GM21423 (cell line): Measurements from ENCODE around the gene PPM1H.
A peak's percentile ranks its signal among the peaks of the same experiment; 100 is the strongest.

Experiments used
- ATAC-seq: cut with Tn5 transposase; IDR thresholded peaks from one replicate; pipeline ENCODE4 v1.9.1; 2021; ENCODE audit warnings: mild to moderate bottlenecking, moderate library complexity; ENCODE audit not compliant: unreplicated experiment

Gene PPM1H

DNA sequence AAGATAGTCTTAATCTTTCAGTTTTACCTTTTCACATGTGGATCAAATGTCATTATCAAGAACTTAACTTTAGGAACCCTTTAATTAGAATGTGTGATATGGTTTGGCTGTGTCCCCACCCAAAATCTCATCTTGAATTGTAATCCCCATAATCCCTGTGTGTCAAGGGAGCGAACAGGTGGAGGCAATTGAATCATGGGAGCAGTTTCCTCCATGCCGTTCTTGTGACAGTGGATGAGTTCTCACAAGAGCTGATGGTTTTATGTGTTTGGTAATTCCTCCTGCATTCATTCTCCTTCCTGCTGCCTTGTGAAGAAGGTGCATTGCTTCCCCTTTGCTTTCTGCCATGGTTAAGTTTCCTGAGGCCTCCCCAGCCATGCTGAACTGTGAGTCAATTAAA is 307.8 kb downstream of the PPM1H start:
- ATAC-seq = no peak

DNA sequence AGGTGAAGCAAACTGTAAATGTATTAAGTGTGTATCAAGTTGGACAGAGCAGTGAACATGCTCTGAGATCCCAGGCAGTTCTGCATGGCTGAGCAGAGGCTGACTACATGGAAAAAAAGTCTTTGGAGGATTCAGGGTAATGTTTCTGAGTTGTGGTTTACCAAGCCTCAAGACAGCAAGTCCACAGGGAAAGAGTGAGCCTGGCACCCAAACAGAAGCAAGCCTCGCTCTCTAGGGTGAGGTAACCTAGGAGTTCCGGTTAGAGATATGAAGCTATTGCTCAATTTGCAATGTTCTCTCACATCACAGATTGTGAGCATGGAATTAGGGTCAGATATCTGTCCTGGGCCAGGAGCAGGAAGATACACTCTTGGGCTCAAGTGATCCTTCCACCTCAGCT is 309.7 kb downstream of the PPM1H start:
- no peak for ATAC-seq

DNA sequence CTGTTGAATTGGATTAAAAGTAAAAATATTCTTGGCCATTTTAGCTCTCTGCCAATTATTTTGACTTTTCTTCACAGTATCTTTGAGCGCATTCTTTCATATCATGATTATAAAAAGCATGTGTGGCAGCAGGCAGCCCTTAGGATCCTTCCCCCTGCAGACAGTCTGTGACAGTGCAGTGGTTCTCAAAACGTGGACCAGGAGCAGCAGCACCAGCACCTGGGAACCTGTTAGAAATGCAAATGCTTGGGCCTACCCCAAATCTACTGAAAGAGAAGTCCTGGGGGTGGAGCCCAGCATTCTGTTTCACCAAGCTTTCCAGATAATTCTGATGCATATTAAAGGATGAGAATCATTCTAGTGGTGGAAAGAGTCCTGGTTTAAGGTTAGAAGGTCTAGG is 312.8 kb downstream of the PPM1H start:
- no peak for ATAC-seq

DNA sequence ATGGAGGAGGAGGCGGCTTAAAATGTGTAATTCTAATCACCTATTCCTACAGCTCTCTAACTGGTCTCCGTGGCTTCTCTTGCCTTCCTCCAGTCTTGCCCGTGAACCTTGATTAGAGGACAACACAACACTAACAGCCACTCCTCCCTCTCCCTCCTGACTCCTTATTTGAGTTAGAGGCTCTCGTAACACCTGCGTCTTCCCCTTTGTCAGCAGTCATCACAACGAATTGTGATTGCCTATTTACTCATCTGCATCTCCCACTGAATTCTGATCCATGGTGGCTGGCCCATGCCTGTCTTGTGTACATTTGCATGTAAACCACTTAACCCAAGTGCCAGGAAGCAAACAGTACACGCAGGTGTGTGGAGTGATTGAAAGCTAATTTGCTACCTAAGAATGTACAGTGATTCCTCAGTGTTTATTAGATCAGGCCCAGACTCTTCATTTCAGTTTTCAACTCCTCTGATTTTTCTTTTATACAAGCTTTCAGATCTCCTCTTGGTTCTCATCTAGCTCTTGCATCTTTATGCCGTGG is 313.8 kb downstream of the PPM1H start:
- ATAC-seq = no peak

DNA sequence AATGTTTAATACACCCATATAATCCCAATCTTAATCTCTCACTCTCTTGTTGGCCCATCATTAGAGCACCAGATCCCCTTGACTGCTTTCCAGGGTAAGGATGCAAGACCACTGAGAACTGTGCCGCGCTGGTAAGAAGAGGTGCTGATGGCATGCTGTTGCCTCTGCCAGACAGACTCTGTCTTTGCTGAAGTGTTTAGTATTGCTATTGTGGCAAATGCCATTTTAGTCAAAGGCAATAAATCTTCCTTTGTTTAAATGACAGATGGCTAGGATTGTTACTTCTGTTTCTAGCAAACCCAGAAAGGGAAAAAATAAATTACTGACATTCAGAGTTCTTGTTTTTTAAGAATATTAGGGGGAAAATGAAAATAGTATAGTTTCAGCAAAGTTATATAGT is 316.0 kb downstream of the PPM1H start:
- no peak for ATAC-seq

DNA sequence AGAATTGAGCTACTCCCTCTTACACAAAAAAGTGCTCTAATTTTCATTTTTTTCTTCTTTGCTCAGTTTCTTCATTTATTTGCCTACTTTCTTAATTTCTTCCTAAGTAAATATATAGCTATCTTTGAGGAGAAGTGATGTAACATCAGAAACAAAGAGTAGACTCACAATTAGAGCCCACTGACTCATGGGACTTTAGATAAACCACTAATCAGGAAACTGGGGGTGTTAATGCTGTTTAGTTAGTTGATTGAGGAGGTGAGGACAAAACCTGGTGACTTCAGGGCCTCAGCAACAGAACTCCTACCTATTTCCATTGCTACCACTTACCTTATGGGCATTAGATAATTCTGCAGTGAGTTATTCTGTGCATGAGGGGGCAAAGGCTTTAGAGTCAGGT is 316.6 kb downstream of the PPM1H start:
- ATAC-seq = no peak

DNA sequence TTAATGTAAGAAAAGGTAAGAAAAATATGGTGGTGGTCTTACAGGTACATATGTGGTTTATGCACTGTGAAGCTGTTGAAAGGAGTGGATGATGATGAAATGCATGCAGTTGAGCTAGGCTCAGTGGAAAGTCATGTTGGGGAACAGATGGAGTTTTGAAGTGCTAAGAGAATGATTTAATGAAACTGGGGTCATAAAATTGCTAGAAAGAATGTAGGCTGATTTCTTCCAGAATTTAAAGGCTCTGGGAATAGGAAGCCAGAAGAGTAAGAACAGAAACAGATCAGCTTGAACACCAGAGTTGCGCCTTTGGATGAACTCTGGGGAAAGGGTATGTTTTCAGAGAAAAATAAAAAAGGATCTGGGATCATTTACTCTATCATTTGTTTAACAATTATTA is 321.9 kb downstream of the PPM1H start:
- no peak for ATAC-seq

DNA sequence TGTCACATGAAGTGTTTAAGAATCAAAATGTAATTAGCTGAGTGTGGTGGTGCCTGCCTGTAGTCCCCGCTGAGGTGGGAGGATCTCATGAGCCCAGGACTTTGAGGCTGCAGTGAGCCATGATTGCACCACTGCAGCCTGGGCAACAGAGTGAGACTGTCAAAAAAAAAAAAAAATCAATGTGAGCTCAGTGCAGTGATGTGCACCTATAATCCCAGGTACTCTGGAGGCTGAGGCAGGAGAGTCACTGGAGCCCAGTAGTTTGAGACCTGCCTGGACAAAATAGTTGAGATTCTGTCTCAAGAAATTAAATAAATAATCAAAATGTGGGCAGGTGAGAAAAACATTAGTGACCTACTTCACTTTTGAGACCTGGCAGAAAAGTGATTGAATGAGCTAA is 328.3 kb downstream of the PPM1H start:
- no peak for ATAC-seq

DNA sequence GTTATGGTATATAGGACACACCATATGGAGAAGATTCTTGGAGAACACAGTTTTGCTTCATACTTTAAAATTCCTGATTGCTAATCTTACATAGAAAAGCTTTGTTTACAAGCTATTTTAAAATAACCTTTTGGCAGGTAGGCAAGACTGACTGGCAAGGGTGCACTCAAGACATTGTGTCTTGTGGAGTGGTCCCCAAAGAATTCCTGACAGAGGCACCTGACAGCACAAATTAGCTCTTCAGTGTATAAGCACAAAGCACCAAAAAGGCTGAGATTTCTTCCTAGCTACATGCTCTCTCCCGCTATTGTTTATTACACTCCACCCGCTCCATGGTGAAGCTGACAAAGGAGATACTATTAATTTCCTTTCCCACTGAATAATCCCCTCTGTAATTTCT is 329.0 kb downstream of the PPM1H start:
- ATAC-seq = no peak

DNA sequence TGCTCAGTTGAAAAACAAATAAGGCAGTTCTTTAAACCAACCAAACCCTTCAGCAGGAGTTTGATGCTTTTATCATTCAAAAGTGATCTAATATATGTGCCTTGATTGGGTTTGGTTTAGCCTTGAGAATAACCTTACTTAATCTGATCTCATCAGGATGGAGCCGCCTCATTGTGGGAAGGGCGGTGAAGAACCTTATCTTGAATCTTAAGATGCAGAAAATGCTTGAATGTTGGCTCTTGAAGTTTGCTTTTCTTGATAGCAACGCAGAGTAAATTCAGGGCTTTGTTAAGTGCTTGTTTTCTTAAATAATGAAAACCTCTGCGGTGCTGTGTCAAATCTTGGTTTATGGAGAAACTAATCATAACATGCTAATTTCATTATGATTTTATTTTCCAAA is 330.1 kb downstream of the PPM1H start:
- no peak for ATAC-seq

DNA sequence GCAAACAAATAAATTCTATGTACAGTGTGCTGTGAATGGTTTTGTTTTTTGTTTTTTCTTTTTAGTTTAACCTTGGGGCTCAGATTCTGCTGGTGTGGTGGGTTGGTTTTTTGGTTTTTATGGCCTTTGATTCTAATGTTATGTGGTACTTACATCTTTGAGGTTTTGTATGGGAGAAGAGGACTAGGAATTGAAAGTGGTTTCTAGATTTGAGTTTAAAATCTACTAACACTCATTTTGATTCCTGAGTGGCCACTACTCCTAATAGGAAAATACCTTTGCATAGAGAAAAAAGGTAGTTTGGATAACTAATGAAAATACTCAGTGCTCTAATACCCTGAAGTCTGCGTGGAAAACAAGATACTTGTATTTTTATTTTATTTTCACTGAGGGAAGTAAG is 330.6 kb downstream of the PPM1H start:
- no peak for ATAC-seq

DNA sequence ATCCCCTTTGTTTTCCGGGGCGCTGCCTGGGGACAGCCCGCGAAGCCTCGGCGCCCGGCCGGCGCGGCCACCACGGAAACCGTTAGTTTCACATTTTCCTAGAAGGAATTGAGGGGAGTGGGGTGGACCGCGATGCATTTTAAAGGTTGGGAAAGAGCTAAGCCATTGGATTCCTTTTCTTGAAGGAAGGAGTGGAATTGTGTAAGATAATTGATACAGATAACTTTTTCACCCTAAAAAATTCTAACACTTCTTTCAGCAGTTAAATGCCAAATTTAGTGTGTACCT is 331.2 kb downstream of the PPM1H start:
- no peak for ATAC-seq

DNA sequence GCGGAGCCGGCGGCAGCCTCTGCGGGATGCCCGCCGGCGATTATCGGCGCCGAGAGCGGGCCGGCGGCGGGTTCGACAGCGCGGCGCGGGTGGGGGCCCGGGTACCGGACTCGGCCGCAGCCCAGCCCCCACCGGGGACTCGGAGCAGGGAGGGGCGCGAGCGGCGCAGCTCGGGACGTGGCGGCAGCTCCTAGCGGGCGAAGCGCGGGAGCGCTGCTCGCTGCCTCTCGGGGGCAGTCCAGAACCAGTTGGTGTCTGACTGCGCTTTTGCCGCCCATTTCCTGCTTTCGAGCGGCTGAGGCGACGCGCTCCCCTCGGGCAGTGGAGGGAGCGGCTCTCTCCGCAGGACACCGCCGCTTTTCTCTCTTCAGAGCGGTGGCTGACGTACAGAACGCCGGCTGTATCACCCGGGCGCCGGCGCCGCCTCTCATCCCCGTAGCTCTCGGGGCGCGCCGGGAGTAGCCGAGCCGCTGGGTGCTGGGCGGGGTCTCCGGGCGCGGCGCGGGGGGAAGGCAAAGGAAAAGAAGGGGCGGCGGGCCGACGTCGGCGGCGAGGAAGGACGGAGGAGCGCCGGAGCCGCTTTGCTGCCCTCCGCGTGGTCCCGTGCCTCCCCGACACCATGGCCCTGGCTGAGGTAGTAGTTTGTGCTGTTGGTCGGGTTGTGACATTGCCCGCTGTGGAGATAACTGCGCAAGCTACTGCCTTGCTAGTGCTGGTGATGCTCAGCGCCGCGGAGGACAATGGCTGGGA is 331.7 kb downstream of the PPM1H start:
- ATAC-seq = peak; percentile 62

DNA sequence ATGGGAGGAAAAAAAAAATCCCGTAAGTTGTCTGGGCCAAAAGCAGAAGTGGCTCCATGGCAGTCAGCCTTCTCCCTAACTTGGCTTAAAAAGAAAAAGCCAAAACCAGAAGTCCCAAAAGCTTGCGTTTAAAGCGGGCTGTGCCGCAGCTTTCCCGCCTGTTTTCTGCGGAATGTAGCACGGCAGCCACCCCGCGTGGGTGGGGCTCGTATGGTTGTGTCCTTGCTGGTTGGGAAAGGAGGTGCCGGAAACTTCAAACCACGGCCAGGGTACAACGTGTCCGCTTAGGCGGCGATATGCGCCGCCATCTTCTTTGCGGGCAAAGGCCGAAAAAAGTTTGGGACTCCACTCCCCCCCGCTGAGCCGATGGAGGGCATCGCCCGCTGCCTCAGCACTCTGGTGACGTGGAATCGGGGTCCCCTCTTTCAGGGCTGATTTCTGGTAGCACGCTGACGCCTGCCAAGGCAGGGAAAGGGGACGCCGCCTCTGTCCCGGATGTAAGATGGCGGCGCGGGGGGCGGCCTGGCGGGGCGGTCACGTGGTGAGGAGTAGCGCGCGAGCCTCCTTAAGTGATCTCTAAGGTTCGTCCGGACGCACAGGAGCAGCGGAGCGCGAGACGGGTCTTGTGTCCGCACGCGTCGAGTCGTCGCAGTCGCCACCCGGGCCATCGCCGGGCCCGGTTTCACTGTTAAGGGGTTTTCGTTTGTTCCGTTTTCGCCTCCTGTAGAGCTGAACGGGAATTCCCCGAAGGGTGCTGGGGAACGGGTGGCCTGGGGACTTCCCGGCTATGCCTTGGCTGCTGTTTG is 332.5 kb downstream of the PPM1H start:
- peak; percentile 66 for ATAC-seq

DNA sequence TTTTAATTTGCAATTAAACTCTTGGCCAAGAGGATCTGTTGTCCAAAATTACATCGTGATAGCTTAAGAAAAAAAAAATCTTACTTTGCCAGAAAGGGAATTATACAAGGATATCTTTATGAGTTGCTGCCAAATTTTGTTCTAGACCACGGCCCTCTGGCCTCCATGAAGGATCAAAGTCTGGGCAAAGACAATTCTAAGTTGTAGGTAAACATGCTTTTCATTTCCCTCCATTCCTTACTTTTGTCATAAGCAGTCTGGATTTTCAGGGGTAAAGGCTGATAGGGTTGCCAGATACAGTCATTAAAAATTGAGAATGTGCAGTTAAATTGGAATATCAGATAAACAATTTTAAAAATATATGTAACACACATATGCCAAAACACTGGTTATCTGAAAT is 333.2 kb downstream of the PPM1H start:
- no peak for ATAC-seq

DNA sequence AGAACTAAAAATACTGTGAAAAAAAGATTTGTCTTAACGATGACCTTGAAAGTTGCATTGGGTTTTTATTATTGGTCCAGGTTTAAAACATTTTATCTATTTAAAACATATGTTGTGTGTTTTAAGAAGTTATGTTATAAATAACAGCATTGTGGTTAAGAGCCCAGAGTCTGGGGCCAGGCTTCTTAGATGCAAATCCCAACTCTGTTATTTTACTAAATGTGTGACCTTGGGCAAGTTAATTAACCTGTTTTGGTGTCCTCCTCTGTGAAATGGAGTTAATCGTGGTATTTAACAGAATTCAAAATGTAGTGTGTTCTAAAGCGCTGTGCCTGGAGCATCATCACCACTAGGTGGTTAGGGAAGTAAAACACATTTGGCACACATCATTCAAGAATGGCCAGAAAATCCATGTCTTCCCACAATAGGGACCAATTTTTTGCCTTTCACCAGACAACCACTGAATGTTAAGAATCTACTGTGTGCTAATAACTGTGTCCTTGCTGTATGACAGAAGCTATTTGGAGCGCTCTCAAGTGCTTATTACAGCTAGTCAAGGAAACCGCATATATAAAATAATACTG is 335.0 kb downstream of the PPM1H start:
- no peak for ATAC-seq

DNA sequence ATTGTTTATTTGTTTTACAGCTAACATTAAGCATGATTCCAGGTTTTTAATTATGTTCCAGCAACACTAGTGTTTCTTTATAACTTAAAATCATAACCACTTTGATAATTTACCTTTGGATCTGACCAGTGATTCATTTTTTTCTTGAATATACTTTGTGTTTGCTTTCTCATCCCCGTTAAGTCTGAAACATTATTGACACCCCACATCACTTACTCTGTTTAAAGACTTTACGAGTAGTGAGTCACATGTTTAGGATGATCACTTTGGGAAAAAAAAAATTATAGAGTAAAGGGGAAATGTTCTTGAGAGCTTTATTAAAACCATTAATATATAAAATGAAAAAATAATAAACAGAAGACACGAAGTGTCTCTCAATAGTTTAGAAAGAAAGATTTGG is 336.1 kb downstream of the PPM1H start:
- no peak for ATAC-seq

DNA sequence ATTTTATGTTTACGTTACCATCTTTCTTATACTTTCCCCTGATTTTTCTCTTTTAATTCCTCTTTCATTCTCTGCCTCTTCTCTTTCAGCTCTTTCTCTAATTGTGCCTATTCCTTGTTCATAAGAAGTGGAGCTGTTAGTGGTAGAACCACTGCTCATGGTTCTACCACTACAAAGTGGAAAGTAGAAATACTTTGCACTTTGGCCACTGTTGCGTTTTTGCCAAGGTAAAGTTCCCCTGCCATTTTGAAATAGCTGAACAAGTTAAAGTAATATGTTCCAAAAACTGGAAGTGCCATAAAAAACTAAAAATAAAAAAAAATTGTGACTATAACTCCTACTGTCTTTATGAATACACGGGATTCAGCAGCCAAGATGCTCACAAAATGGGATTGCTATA is 337.7 kb downstream of the PPM1H start:
- ATAC-seq = no peak
